Effector memory CD4-positive, alpha-beta T cell (primary cell): ENCODE data around the gene CASP5.
"Not testable (repeated sequence)": the region's sequence is repeated elsewhere in the genome, so short reads cannot be mapped to it uniquely, and the experiment has no call there.

ENCODE experiments used
- DNase-seq, 3 donors: peaks; one replicate each; pipeline ENCODE4 v3.0.0-alpha.2; 2020
- H3K27ac ChIP-seq: 2 replicates; pipeline ENCODE4 v1.7.0; 2013; ENCODE audit warnings: mild to moderate bottlenecking, low read length, moderate library complexity; ENCODE audit not compliant: insufficient read depth, poor library complexity, severe bottlenecking
- H3K27me3 ChIP-seq: replicated peaks from 2 replicates; pipeline ENCODE4 v1.7.0; 2013; ENCODE audit warnings: mild to moderate bottlenecking, low read length; ENCODE audit not compliant: insufficient read depth, control insufficient read depth, poor library complexity, severe bottlenecking
- H3K36me3 ChIP-seq: 2 replicates; pipeline ENCODE4 v1.7.0; 2013; ENCODE audit warnings: mild to moderate bottlenecking, low read length, moderate library complexity; ENCODE audit not compliant: control insufficient read depth, insufficient read depth
- H3K4me1 ChIP-seq: 2 replicates; pipeline ENCODE4 v1.7.0; 2013; ENCODE audit warnings: low read length, mild to moderate bottlenecking; ENCODE audit not compliant: control insufficient read depth, insufficient read depth, poor library complexity, severe bottlenecking
- H3K4me3 ChIP-seq: 2 replicates; pipeline ENCODE4 v1.7.0; 2013; ENCODE audit warnings: low read length, low read depth, mild to moderate bottlenecking; ENCODE audit not compliant: insufficient read depth, poor library complexity, severe bottlenecking
- H3K9me3 ChIP-seq: 2 replicates; pipeline ENCODE4 v1.7.0; 2013; ENCODE audit warnings: mild to moderate bottlenecking, low read length, moderate library complexity; ENCODE audit not compliant: control insufficient read depth

The CASP5 gene

GRCh38 chr11:105051559-105051958, 28.6 kb upstream of the CASP5 start:
- H3K4me3 ChIP-seq = no peak overlapping the region
- H3K9me3 ChIP-seq = no peaks in the 10 kb centered on the region
- H3K4me1 ChIP-seq = no peaks in the 10 kb centered on the region
- no peaks in the 10 kb centered on the region for H3K27me3 ChIP-seq
- DNase-seq = no peak
- H3K36me3 ChIP-seq = no peaks in the 10 kb centered on the region
- H3K27ac ChIP-seq = no peak overlapping the region

- H3K4me1 ChIP-seq = no peaks in the 10 kb centered on the region
- no peaks in the 10 kb centered on the region for H3K9me3 ChIP-seq
- H3K4me3 ChIP-seq = no peak overlapping the region
- no peaks in the 10 kb centered on the region for H3K36me3 ChIP-seq
- no peak overlapping the region for H3K27ac ChIP-seq
- no peaks in the 10 kb centered on the region for H3K27me3 ChIP-seq
- DNase-seq = no peak
These were observed 26.5 kb upstream of the CASP5 start for GRCh38 chr11:105049481-105049880.

GRCh38 chr11:105046898-105047579, 24.1 kb upstream of the CASP5 start:
- Histone ChIP-seq H3K27ac (no peak overlapping the region), H3K9me3 (no peaks in the 10 kb centered on the region), H3K4me3 (no peak overlapping the region), H3K4me1 (peaks cover 5% of the 10 kb centered on the region), H3K27me3 (no peaks in the 10 kb centered on the region), H3K36me3 (no peaks in the 10 kb centered on the region)
- DNase-seq = no peak

GRCh38 chr11:105045676-105046296, 22.8 kb upstream of the CASP5 start:
- DNase-seq = no peak
- peak overlapping the region; percentile 70 for H3K4me3 ChIP-seq
- peaks cover 4% of the 10 kb centered on the region for H3K36me3 ChIP-seq
- no peaks in the 10 kb centered on the region for H3K27me3 ChIP-seq
- no peaks in the 10 kb centered on the region for H3K9me3 ChIP-seq
- H3K27ac ChIP-seq = peak overlapping the region; percentile 75
- H3K4me1 ChIP-seq = peaks cover 9% of the 10 kb centered on the region

- H3K4me1 ChIP-seq = not testable (repeated sequence)
- DNase-seq = peak in 1 of 3 donors; percentile 18
- H3K4me3 ChIP-seq = peak within 1 kb of the TSS; percentile 70
These were observed 21.9 kb upstream of the CASP5 start, which contains the start of gene CARD16 for GRCh38 chr11:105044557-105045524. Gene CARD16 (minus strand): TSS chr11:105045335. CDS start chr11:105045297, 38 bp downstream.

GRCh38 chr11:105042178-105042577, 19.2 kb upstream of the CASP5 start:
- H3K4me3 ChIP-seq = no peak overlapping the region
- no peaks in the 10 kb centered on the region for H3K27me3 ChIP-seq
- no peak for DNase-seq
- no peak overlapping the region for H3K27ac ChIP-seq
- H3K9me3 ChIP-seq = no peaks in the 10 kb centered on the region
- peaks cover 13% of the 10 kb centered on the region for H3K36me3 ChIP-seq
- H3K4me1 ChIP-seq = peaks cover 9% of the 10 kb centered on the region

More at GRCh38 chr11:105044557-105045524, 21.9 kb upstream of the CASP5 start, which contains the start of gene CARD16:
- H3K9me3 ChIP-seq, H3K27me3 ChIP-seq: not testable (repeated sequence)
- peaks cover 13% of the 10 kb centered on the region for H3K36me3 ChIP-seq
- peak within 1 kb of the TSS; percentile 75 for H3K27ac ChIP-seq

GRCh38 chr11:105040703-105041102, 17.7 kb upstream of the CASP5 start:
- H3K4me1 ChIP-seq = peaks cover 11% of the 10 kb centered on the region

GRCh38 chr11:105034813-105035620, 12.0 kb upstream of the CASP5 start, which contains the start of gene CASP1:
Gene CASP1 (minus strand): TSS chr11:105035144. CDS start chr11:105035113, 31 bp downstream.
- Histone ChIP-seq H3K27me3 (no peaks in the 10 kb centered on the region), H3K4me3 (peak within 1 kb of the TSS; percentile 73), H3K36me3 (peaks cover 14% of the 10 kb centered on the region), H3K4me1 (peaks cover 12% of the 10 kb centered on the region), H3K9me3 (no peaks in the 10 kb centered on the region), H3K27ac (peak within 1 kb of the TSS; percentile 64)
- peak in 1 of 3 donors; percentile 7 for DNase-seq

More at GRCh38 chr11:105040703-105041102, 17.7 kb upstream of the CASP5 start:
- no peaks in the 10 kb centered on the region for H3K9me3 ChIP-seq
- H3K27ac ChIP-seq = no peak overlapping the region
- H3K27me3 ChIP-seq = no peaks in the 10 kb centered on the region
- DNase-seq = no peak
- peaks cover 13% of the 10 kb centered on the region for H3K36me3 ChIP-seq
- H3K4me3 ChIP-seq = no peak overlapping the region

- H3K36me3 ChIP-seq = peaks cover 19% of the 10 kb centered on the region
- H3K27ac ChIP-seq = peak overlapping the region; percentile 64
- peak overlapping the region; percentile 73 for H3K4me3 ChIP-seq
- DNase-seq, H3K27me3 ChIP-seq, H3K9me3 ChIP-seq: not testable (repeated sequence)
- H3K4me1 ChIP-seq = peaks cover 12% of the 10 kb centered on the region
These were observed 11.4 kb upstream of the CASP5 start for GRCh38 chr11:105034388-105034787.
